HG03457 (cell line): ENCODE measurements around the gene RTCA.
"Not testable (repeated sequence)": the region's sequence is repeated elsewhere in the genome, so short reads cannot be mapped to it uniquely, and the experiment has no call there.

Source experiments
- ATAC-seq: cut with Tn5 transposase; IDR thresholded peaks from one replicate; pipeline ENCODE4 v1.9.1; 2021; ENCODE audit warnings: moderate number of reproducible peaks; ENCODE audit not compliant: unreplicated experiment

RTCA gene

DNA sequence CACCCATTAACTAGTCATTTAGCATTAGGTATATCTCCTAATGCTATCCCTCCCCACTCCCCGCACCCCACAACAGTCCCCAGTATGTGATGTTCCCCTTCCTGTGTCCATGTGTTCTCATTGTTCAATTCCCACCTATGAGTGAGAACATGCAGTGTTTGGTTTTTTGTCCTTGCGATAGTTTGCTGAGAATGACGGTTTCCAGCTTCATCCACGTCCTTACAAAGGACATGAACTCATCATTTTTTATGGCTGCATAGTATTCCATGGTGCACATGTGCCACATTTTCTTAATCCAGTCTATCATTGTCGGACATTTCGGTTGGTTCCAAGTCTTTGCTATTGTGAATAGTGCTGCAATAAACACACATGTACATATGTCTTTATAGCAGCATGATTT is 7.6 kb upstream of the RTCA start:
- ATAC-seq, result not testable (repeated sequence)

DNA sequence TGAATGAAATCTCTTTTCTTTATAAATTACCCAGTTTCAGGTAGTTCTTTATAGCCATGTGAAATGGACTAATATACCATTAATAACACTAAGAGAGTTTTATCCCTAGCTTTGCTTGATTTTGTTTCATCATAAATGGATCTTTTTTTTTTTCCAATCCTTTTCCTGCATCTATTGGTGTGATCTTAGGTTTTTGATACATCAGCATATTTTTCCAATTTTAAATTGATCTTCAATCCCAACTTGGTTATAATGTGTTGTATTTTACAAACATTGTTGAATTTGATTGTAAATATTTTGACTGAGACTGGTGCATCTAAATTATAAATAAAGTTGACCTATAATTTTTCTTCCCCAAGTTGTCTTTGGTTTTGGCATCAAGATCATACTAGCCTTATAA is 4.3 kb upstream of the RTCA start:
- no peak for ATAC-seq

DNA sequence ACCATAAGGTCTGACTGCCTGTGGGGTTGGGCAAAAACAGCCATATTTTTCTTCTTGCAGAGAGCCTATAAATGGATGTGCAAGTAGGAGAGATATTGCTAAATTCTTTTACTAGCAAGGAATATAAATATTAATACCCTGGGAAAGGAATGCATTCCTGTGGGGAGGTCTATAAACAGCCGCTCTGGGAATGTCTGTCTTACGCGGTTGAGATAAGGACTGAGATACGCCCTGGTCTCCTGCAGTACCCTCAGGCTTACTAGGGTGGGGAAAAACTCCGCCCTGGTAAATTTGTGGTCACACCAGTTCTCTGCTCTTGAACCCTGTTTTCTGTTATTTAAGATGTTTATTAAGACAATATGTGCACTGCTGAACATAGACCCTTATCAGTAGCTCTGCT is 1.9 kb upstream of the RTCA start:
- not testable (repeated sequence) for ATAC-seq

DNA sequence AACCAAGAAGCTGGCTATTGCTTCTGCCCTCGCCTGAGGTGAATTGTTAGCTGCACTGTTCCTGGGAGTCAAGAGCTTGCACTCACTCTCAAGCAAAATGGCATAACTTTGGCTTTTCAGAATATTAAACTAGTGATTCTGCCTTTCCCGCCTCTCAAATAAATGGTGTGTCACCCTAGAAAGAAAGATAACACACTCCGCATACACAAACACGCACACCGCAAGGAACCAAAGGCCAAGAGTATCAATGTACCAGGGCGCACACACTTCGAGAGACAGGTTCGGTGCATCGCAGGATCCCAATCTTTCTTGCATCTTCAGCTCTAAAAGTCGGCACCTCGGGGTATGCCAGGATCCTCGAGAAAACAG is 470 bp upstream of the RTCA start:
- ATAC-seq, result peak; percentile 37

DNA sequence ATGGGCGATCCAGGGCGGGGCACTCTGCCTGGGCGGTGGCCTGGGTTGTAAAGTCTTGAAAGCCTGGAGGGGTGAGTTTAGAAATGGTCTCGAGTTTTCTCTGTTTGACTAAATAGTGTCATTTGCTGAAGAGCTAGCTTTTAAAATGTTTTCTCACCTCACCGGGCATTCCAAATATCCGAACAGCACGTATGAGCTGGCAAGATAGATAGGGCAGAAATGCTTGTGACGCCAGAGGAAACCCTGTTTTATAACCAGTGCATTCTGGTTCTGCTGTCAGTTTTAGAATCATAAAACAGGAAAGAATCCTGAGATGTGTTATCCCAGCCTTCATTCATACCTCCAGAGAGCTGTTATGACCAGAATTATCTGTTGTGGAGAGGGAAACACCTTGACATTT is 725 bp downstream of the RTCA start:
- ATAC-seq, result peak; percentile 7

DNA sequence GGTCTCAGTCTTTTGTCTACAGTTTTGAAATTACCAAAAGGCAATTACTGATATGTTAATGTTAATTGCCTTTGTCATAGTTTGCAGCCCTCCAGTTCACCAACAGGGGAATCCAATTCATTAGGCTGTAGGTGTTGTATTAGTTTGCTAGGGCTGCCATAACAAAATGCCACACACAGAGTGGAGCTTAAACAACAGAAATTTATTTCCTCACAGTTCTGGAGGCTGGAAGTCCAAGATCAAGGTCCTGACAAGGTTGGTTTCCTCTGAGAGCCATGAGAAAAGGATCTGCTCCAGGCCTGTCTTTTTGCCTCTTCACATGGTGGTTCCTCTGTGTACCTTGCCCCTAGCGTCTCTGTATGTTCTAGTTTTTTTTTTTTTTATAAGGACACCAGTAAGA is 1.3 kb downstream of the RTCA start:
- ATAC-seq, result no peak

DNA sequence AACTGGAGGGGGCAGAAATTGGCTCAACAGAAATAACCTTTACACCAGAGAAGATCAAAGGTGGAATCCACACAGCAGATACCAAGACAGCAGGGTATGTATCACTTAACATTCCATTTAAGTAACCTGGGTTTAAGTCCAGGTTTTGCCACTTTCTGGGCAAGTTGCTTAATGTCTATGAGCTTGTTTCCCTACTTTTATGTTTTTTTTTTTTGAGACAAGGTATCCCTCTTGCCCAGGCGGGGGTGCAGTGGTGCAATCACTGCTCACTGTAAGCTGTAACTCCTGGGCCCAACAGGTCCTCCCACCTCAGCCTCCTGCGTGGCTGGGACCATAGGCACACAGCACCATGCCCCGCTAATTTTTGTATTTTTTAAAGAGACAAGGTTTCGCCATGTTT is 2.2 kb downstream of the RTCA start:
- ATAC-seq, result no peak

DNA sequence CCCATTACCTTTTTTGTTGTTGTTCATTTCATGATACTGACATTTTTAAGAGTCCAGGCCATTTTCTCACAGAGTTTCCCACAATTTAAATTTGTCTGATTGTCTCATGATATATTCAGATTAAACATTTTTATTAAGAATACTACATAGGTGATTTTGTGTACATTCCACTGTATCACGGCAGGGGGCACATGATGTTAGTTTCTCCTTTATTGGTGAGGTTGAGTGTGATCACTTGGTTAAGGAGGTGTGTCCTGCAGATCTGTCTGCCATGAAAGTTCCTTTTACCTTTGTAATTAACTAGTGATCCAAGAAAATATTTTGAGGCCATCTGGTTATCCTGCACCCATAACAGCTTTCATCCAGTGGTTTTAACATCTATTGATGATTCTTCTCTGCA is 11.8 kb downstream of the RTCA start:
- ATAC-seq, result no peak

DNA sequence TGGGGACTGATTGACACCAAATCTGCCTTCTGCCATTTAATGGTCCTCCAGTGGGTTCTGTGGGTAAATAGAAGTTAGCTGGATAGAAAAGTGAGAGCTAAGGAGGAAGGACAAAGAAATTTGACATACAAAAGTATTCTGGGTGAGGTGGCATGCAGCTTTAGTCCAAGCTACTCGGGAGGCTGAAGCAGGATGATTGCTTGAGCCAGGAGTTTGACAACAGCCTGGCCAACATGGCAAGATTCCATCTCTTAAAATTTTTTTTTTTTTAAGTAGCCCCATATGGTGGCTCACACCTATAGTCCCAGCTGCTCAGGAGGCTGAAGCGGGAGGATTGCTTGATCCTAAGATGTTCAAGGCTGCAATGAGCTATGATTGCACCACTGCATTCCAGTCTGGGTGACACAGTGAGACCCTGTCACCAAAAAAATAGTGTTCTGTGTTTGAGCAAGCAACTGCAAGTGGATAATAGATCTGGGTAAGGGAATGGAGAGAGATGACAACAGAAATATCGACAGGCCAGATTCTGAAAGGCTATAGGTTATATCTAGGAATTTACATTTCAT is 13.4 kb downstream of the RTCA start:
- ATAC-seq, result no peak

DNA sequence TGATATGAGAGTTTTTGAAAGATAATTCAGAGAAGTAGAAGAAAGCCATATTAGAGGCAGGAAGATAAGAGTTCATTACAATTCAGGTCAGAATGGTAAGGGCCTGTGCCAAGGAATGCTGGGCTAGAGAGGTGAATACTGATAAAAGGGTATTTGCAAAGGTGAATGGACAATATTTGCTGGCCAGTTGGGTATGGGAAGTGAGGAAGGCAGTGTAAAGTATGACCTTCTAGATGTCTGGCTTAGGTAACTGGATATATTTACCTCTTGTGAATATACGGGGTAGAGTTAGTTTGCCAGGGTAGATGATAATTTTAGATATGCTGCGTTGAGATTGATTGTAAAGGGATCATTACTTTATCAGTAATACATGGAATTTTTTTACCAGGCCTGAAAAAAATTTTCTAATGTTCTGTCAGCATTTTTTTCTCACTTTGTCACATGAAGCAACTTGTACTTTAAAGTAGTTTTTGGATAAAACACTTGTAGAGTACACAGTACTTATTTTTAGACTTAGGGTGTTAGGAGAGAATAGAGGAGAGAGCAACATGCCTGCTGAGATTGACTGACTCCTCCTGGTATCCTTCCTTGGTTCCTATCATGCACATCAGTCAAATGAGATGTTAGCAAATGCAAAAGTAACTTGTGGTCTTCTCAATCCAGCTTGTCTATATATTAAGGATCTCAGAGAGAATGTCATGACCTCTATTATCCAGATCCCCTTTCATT is 14.1 kb downstream of the RTCA start:
- no peak for ATAC-seq

DNA sequence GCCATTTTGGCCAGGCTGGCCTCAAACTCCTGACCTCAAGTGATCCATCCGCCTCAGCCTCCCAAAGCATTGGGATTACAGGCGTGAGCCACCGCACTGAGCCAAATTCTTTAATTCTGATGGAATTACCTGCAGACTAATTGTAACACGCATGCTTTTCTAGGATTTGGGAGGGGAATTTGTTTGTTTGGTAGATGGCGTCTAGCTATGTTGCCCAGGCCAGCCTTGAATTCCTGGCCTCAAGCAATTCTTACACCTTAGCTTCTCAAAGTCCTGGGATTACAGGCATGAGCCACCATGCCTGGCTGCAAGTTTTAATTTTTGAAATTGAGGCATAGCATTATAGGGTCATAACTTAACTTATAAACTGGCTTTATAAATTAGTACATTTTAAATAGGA is 18.6 kb downstream of the RTCA start:
- no peak for ATAC-seq

DNA sequence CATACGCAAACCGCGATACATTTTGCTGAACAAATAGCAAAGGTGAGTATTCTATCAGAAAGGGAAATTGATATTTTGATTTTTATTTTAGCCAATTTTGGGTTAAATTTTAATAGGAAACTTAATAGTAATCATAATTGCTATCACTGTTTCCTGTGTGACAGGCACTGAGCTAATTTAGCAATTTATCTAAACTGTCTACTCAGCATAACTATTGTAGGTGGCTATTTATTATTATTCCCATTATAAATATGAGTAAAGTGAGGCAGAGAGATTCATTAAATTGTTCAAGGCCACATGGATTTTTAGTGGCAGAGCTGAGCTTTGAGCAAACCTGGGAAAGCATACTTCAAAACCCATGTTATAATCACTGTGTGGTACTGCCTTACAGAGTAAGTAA is 21.1 kb downstream of the RTCA start:
- no peak for ATAC-seq

DNA sequence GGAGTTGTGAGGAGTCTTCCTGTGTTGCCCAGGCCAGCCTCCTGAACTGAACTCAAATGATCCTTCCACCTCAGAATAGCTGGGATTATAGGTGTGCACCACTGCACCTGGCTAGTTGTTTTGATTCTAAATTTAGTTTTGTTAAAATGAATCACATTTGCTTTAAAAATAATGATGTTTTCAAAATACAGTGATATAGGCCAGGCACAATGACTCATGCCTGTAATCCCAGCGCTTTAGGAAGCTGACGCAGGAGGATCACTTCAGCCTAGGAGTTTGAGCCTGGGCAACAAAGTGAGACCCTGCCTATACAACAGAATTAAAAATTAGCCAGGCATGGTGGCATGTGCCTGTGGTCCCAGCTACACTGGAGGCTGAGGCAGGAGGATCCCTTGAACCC is 24.3 kb downstream of the RTCA start:
- no peak for ATAC-seq

DNA sequence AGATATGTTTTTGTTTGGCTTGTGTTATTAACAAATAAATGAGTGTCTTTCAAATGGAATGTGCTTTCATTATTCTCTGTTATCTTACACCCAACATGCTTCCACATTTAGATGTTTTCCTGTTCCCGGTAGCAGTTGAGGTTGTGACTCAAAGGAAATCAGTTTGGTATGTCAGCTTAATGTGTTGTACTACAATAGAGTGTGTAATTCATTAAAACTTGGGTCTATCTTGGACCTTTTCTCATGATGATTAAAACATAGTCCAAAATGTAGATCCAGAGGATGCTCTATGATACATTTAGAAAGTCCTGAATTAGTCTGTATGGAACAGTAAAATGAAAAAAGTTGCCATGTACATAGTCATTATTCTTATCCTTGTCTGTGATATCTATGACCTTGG is 26.7 kb downstream of the RTCA start:
- no peak for ATAC-seq

DNA sequence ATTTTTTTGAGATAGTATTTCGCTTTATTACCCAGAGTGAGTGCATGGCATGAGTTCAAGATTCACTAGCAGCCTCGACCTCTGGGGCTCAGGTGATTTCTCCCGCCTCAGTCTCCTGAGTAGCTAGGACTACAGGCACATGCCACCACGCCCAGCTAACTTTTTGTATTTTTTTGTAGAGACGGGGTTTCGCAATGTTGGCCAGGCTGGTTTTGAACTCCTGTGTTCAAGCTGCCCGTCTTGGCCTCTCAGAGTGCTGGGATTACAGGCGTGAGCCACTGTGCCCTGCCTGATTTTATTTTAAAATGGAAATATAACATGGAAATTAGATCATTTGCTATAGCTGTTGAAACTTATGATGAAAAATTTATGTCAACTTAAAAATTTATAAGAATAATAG is 30.1 kb downstream of the RTCA start:
- no peak for ATAC-seq

DNA sequence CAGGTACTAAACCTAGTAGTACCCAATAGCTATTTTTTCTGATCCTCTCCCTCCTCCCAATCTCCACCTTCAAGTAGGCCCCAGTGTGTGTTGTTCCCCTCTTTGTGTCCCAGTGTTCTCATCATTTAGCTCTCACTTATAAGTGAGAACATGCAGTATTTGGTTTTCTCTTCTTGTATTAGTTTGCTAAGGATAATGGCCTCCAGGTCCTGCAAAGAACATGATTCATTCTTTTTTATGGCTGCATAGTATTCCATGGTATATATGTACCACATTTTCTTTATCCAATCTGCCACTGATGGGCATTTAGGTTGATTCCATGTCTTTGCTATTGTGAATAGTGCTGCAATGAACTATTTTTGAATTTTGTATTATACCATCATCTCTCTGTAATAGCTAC is 31.0 kb downstream of the RTCA start:
- ATAC-seq, result not testable (repeated sequence)

DNA sequence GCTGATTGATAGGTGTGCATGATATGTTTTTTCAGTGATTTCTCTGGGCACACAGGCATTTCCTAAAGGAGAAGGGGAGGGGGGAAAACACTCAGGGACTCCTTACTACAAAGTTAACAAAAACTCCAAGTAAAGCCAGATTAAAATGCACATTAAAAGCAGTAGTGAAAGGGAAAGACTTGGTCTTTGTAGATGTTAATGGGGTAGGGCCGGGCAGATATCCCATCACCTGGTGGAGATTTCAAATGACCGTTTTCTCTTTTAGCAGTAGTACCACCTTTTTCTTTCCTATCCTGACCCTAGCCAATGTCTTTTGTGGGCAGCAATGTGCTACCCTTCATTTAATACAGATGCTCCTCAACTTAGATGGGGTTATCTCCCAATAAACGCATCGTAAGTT is 32.5 kb downstream of the RTCA start:
- no peak for ATAC-seq

DNA sequence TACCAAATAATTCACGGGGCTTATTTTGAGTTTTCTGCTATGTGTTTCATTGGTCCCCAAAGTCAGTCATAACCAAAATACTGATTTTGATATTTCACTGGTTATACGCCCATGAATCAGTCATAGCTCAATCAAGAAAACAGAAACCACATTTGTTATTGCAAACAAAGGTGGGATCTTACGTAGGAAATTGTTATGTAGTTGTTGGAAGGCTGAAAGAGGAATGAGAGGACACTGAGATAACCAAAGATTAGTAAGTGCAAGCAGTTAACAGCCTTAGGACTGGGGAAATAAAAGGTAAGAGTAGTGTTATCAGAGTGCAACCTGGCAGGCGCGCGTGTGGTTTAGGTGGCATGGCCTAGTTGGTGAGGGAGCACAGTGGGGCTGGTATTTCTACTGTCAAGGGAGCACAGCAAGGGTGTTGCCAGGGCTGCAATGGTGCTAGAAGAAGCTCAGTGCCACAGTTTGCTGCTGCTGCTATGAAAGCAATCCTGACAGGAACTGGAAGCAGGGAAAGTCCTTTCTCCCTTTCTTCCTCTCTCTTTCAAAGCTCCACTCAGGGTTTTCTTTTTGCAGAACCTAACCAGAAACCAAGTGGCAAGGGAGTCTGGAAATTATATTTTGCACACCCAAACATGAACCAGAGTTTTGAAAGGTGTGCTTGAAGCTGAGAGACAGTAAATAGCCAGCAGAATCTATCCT is 33.7 kb downstream of the RTCA start:
- no peak for ATAC-seq

DNA sequence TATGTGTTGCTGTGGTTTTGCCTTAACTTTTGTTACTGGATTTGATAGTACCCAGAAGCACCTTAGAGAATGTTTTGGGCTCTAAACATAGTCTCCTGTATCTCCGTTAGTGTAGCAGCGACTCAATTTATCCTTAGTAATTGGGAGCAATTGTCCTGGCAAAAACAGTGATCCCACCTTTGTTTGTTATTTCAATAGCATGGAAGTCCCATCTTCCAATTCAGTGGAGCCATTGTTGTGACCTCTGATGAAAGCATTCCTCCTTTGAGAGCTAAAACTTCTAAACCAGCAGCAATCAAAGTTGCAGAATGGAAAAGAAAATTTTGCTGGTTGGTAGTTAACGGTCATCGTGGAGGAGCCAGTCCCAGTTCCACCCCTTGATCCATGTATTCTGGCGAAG is 34.7 kb downstream of the RTCA start:
- ATAC-seq, result no peak

DNA sequence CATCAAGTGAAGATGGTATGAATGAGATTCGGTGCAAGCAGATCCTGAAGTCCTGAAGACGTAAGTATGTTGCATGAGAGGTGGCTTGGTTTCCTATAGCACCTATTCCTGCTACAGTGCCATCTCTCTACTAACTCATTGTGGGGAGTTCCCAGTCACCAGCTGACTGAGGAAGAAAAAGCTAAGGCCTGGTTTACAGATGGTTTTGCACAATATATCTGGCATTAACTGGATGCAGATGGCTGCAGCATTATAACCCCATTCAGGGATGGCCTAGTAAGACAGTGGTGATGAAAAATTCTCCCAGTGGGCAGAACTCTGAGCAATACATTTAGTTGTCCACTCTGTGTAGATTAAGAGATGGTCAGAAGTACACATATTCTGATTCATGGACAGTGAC is 36.7 kb downstream of the RTCA start:
- no peak for ATAC-seq

DNA sequence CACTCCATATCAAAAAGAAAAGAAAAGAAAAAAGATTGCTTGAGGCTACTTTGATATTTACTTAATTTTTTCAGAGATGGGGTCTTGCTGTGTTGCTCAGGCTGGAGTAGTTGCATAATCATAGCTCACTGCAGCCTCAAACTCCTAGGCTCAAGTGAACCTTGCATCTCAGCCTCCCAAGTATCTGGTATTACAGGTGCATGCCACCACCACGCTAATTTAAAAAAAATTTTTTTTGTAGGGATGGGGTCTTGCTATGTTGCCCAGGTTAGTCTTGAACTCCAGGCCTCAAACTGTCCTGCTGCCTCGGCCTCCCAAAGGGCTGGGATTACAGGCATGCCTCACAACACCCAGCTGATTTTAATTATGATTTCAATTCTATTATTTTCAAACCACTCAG is 38.2 kb downstream of the RTCA start:
- no peak for ATAC-seq

DNA sequence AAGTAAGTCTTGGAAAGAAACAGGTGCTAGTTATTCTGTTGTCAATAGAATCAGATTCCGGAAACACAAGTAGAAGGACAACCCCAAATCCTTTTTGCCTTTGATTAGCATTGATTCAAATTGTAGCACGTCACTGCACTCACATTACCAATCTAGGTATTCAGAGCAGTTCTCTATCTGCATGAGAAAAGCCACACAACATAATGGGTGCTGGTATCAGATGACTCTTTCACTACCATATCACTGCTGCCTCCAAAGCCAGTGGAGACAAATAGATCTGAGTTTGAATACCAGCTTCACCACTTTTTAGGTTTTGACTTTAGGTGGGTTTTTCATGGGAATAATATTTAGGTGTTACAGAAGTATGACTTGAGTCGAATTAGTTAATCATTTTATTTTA is 38.9 kb downstream of the RTCA start:
- no peak for ATAC-seq

DNA sequence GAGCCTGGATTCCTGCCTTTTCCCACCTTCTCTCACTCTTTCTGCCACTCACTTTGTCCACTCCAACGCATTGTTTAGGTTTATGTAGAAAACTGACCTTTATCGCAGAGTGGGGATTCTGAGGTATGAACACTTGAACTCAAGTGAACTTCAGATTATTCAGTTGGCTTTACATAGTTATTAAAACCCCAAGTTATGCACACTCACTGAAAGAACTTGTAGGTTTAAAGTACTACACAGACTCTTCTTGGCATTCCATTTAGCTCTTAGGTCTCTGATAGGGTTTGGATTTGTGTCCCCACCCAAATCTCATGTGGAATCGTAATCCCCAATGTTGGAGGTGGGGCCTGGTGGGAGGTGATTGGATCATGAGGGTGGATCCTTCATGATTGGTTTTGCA is 39.9 kb downstream of the RTCA start:
- ATAC-seq, result no peak
